ENCODE results near the gene IL24.

GRCh38 chr1:206883876-206884275 is 13.4 kb upstream of the IL24 start:
- TF ChIP-seq POLR2A (IDR thresholded peaks at IDR 0.05; ENCODE audit: low read depth) = no peak
- TF ChIP-seq CTCF (IDR thresholded peaks at IDR 0.05) = no peak
- no peak for TF ChIP-seq POLR2AphosphoS5 (IDR thresholded peaks at IDR 0.05)

All from esophagus muscularis mucosa (tissue), 3 donors.